Tibial artery (tissue), 4 donors: ENCODE results near the gene OTUD1.

Experiments used
- DNase-seq, 2 donors: peaks; one replicate each; pipeline ENCODE4 v3.0.0-alpha.2; 2019
- H3K27ac ChIP-seq, 2 donors: fragments of 200-600 bp; sonication (generic) in 1 of 2; 1 replicate in 1 of 2; 2 replicates in 1 of 2; pipeline ENCODE4 v1.5.1; 2018 to 2019; ENCODE audit warnings: mild to moderate bottlenecking in 1 of 2
- H3K27me3 ChIP-seq, 2 donors: fragments of 200-600 bp; sonication (generic) in 1 of 2; one replicate each; pipeline versions ENCODE4 v1.5.1 to v1.6.0; 2016 to 2019
- H3K36me3 ChIP-seq, 3 donors: fragments of 200-600 bp; sonication (generic) in 2 of 3; one replicate each; pipeline ENCODE4 v1.5.1; 2016 to 2019; ENCODE audit warnings: mild to moderate bottlenecking in 2 of 3
- H3K4me1 ChIP-seq, 4 donors: fragments of 200-600 bp; sonication (generic) in 2 of 4; 1 replicate in 3 of 4; 2 replicates in 1 of 4; pipeline ENCODE4 v1.5.1; 2016 to 2019
- H3K4me3 ChIP-seq, 2 donors: fragments of 200-600 bp; sonication (generic) in 1 of 2; 1 replicate in 1 of 2; 2 replicates in 1 of 2; pipeline ENCODE4 v1.5.1; 2018 to 2019; ENCODE audit warnings: mild to moderate bottlenecking in 2 of 2
- H3K9me3 ChIP-seq, 3 donors: fragments of 200-600 bp; sonication (generic) in 1 of 3; one replicate each; pipeline ENCODE4 v1.5.1; 2016 to 2019
- intact Hi-C: fragments of 100-400 bp; cut with DNase I; formaldehyde crosslinking; loops from one replicate; pipeline ENCODE4 v1.15.0; 2023; ENCODE audit warnings: low total_unique reads
- TF ChIP-seq, protein P1 (sequence below), 2 experiments: fragments of 200-600 bp in 1 of 2; fragments of 450-650 bp in 1 of 2; IDR thresholded peaks; one replicate each; pipeline ENCODE4 v1.5.1; 2017 to 2019; ENCODE audit warnings: antibody characterized with exemption in 2 of 2, mild to moderate bottlenecking in 1 of 2, moderate library complexity in 1 of 2

OTUD1 gene

DNA sequence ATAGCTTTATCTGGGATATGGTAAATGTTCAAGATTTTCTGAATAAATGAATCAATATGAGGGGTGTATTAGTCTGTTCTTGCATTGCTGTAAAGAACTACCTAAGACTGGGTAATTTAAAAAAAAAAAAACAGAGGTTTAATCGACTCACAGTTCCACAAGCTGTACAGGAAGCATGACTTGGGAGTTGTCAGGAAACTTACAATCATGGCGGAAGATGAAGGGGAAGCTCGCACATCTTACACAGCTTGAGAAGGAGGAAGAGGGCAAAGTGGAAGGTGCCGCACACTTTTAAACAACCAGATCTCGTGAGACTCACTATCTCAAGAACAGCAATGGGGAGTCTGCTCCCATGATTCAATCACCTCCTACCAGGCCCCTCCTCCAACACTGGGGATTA is 32.5 kb upstream of the OTUD1 start:
- Histone ChIP-seq H3K36me3 (no peaks in the 10 kb centered on the region), H3K27me3 (no peaks in the 10 kb centered on the region), H3K4me3 (no peak overlapping the region), H3K4me1 (no peaks in the 10 kb centered on the region), H3K9me3 (no peaks in the 10 kb centered on the region), H3K27ac (no peak overlapping the region)
- DNase-seq: no peak
- TF ChIP-seq, protein P1, sequence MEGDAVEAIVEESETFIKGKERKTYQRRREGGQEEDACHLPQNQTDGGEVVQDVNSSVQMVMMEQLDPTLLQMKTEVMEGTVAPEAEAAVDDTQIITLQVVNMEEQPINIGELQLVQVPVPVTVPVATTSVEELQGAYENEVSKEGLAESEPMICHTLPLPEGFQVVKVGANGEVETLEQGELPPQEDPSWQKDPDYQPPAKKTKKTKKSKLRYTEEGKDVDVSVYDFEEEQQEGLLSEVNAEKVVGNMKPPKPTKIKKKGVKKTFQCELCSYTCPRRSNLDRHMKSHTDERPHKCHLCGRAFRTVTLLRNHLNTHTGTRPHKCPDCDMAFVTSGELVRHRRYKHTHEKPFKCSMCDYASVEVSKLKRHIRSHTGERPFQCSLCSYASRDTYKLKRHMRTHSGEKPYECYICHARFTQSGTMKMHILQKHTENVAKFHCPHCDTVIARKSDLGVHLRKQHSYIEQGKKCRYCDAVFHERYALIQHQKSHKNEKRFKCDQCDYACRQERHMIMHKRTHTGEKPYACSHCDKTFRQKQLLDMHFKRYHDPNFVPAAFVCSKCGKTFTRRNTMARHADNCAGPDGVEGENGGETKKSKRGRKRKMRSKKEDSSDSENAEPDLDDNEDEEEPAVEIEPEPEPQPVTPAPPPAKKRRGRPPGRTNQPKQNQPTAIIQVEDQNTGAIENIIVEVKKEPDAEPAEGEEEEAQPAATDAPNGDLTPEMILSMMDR (IDR thresholded peaks at IDR 0.05): no peak
- intact Hi-C loops: no loop called here

DNA sequence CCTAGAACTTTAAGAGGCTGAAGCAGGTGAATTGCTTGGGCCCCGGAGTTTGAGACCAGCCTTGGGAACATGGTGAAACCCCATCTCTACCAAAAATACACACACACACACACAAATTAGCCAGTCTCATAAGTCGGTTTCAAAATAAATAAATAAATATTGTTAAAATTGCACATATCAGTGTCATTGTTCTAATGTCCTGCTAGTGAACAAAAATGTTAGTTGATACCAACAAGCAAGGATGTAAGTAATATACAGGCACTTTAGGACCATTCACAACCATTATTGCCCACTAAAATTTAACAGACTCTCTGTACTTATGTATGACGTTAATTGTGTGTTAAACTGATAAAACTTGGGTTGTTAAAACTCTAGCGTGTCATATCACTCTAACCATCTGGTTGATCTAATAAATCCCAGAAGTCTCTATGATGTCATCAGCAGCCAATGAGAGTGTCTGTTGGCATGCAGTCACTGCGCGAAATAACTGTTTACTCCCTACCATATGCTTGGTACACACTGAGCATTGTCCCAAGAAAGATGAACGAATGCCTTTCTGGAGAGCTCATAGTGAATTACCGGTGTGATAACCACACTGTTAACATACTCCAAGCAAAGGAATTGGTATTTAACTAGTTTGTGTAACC is 30.4 kb upstream of the OTUD1 start:
- TF ChIP-seq, protein P1 (IDR thresholded peaks at IDR 0.05): no peak
- no peaks in the 10 kb centered on the region for H3K27me3 ChIP-seq
- no peak overlapping the region for H3K4me3 ChIP-seq
- no peaks in the 10 kb centered on the region for H3K9me3 ChIP-seq
- no peaks in the 10 kb centered on the region for H3K36me3 ChIP-seq
- intact Hi-C loops: no loop called here
- no peaks in the 10 kb centered on the region for H3K4me1 ChIP-seq
- H3K27ac ChIP-seq: no peak overlapping the region
- no peak for DNase-seq

DNA sequence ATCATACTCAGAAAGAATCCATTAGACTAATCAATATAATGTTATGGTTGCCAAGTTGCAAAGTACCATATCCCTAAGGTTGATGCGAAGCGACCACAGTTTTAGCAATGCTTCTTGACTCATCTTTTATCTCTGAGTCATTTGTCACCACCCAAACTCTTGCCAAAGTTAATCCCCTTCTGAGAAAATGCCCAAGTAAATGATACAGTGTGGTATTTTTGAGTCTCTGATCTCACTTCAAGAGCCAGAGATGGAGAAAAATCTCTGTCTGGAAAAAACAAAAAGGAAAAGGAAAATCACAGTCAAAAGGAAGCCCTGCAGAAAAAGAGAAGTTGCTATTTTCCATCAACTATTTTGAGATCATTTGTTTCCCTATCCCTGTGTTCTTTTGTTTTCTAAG is 26.7 kb upstream of the OTUD1 start:
- no peak for DNase-seq
- Histone ChIP-seq H3K36me3 (no peaks in the 10 kb centered on the region), H3K27me3 (no peaks in the 10 kb centered on the region), H3K27ac (no peak overlapping the region), H3K4me3 (no peak overlapping the region), H3K9me3 (no peaks in the 10 kb centered on the region), H3K4me1 (no peaks in the 10 kb centered on the region)
- intact Hi-C loops: no loop called here
- TF ChIP-seq, protein P1 (IDR thresholded peaks at IDR 0.05): no peak

DNA sequence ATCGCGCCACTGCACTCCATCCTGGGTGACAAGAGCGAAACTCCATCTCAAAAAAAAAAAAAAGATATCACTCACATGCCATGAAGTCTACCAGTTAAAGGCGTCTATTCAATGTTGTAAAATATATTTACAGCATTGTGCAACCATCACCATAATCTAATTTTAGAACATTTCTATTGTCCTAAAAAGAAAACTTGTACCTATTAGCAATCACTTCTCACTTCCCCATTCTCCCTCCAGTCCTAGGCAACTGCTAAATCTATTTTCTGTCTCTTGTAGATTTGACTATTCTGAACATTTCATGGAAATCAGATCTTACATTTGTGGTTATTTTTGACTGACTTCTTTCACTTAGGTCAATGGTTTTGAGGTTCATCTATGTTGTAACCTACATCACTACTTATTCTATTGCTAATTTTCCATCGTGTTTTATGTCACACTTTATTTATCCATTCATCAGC is 25.2 kb upstream of the OTUD1 start:
- Histone ChIP-seq H3K4me1 (no peaks in the 10 kb centered on the region), H3K36me3 (no peaks in the 10 kb centered on the region), H3K9me3 (no peaks in the 10 kb centered on the region), H3K4me3 (no peak overlapping the region), H3K27me3 (no peaks in the 10 kb centered on the region), H3K27ac (no peak overlapping the region)
- intact Hi-C loops: no loop called here
- no peak for DNase-seq
- TF ChIP-seq, protein P1 (IDR thresholded peaks at IDR 0.05): no peak

DNA sequence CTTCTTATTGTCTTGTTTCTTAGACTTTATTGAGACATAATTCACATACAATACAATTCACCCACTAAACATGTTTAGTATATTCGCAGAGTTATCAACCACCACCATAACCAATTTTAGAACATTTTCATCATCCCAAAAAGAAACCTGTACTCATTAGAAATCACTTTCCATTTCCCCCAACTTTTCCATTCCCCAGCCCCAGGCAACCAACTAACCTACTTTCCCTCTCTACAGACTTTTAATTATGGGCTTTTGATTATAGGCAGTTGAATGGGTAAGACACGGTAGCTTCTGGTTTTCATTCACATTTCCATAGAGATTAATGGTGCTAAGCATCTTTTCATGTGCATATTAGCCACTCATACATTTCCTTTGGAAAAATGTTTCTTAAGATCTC is 24.2 kb upstream of the OTUD1 start:
- TF ChIP-seq, protein P1 (IDR thresholded peaks at IDR 0.05): no peak
- Histone ChIP-seq H3K36me3 (no peaks in the 10 kb centered on the region), H3K9me3 (no peaks in the 10 kb centered on the region), H3K27ac (no peak overlapping the region), H3K27me3 (no peaks in the 10 kb centered on the region), H3K4me1 (no peaks in the 10 kb centered on the region), H3K4me3 (no peak overlapping the region)
- no peak for DNase-seq
- intact Hi-C loops: no loop called here

DNA sequence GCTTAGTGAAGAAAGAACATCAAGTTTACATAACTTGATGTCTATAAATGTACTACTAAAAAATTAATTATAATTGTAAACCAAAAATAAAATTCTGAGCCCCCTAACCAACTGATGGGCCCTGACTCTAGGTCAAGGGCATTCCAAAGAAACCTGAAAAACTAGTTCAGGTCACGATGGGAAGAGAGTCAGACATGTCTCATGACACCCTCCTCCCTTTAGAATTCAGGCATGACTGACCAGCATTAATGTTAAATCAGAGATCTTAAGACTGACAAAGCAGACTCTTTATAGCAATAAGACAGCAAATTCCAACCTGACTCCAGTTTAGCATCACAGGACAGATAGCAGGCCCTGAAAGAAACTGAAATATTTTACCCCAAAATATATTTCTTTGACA is 21.6 kb upstream of the OTUD1 start:
- Histone ChIP-seq H3K4me3 (no peak overlapping the region), H3K27ac (no peak overlapping the region), H3K27me3 (no peaks in the 10 kb centered on the region), H3K9me3 (no peaks in the 10 kb centered on the region), H3K4me1 (no peaks in the 10 kb centered on the region), H3K36me3 (no peaks in the 10 kb centered on the region)
- intact Hi-C loops: no loop called here
- no peak for DNase-seq
- TF ChIP-seq, protein P1 (IDR thresholded peaks at IDR 0.05): no peak
